Upper lobe of right lung (tissue), 1 donor: ENCODE measurements around the gene GOLGA1. TPM values are rescaled to one million over a fixed set of nuclear protein-coding genes. Genes with fewer than 3 reads are reported as not detected.
"Not testable (repeated sequence)": the region's sequence is repeated elsewhere in the genome, so short reads cannot be mapped to it uniquely, and the experiment has no call there.

Experiments used
- ATAC-seq: fragments of 200-7000 bp; cut with Tn5 transposase; one replicate; pipeline ENCODE4 v1.9.1; 2020; ENCODE audit warnings: mild to moderate bottlenecking, moderate library complexity
- DNase-seq: peaks from one replicate; pipeline ENCODE4 v3.0.0-alpha.2; 2020
- H3K27ac ChIP-seq: fragments of 200-600 bp; one replicate; pipeline ENCODE4 v1.8.0; 2022
- H3K27me3 ChIP-seq: fragments of 200-600 bp; one replicate; pipeline ENCODE4 v1.8.0; 2022; ENCODE audit warnings: mild to moderate bottlenecking
- H3K36me3 ChIP-seq: fragments of 200-600 bp; one replicate; pipeline ENCODE4 v1.8.0; 2022
- H3K4me1 ChIP-seq: fragments of 200-600 bp; one replicate; pipeline ENCODE4 v1.8.0; 2022
- H3K4me3 ChIP-seq: fragments of 200-600 bp; one replicate; pipeline ENCODE4 v1.8.0; 2022; ENCODE audit warnings: mild to moderate bottlenecking
- H3K9me3 ChIP-seq: fragments of 200-600 bp; one replicate; pipeline ENCODE4 v1.8.0; 2022
- intact Hi-C: fragments of 100-400 bp; cut with DNase I; formaldehyde crosslinking; loops from one replicate; pipeline ENCODE4 v1.11.0; 2022
- total RNA-seq: library from RNA; stranded (reverse); fragmentation: NEBNext Ultra II Directional; extraction: Animal tissue kit (Norgen Biotek cat#: 25700); gene quantifications from one replicate; pipeline ENCODE4 v1.2.1, GENCODE V29; 2021
- TF ChIP-seq, protein P1 (sequence below): fragments of 200-600 bp; IDR thresholded peaks from one replicate; pipeline ENCODE4 v1.8.0; 2022; ENCODE audit warnings: antibody characterized with exemption
- donor health status: DM: no; HTN: yes; CAD: no; lungs with severe emphysema.

Gene GOLGA1
- total RNA-seq, 1 donor from 2014 or later = 17.9 TPM

DNA sequence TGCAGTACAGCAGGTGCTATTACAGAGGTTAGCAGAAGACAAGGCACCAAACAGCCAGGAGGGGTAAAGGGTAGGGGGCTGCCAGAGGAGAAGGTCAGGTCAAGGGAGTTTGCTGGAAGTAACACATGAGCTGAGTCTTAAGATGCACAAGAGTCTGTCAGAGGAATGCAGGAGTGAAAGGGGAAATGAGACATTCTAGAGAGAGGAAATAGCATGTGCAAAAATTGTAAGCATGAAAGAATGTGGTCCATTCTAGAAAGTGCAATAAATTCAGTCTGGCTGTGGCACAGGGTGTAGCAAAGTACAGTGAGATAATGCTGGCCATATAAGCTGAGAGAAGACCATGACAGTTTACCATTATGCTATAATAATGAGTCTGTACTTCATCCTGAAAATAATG, 6.6 kb downstream of the GOLGA1 start:
- H3K36me3 ChIP-seq = peaks cover 78% of the 10 kb centered on the region
- TF ChIP-seq, protein P1, sequence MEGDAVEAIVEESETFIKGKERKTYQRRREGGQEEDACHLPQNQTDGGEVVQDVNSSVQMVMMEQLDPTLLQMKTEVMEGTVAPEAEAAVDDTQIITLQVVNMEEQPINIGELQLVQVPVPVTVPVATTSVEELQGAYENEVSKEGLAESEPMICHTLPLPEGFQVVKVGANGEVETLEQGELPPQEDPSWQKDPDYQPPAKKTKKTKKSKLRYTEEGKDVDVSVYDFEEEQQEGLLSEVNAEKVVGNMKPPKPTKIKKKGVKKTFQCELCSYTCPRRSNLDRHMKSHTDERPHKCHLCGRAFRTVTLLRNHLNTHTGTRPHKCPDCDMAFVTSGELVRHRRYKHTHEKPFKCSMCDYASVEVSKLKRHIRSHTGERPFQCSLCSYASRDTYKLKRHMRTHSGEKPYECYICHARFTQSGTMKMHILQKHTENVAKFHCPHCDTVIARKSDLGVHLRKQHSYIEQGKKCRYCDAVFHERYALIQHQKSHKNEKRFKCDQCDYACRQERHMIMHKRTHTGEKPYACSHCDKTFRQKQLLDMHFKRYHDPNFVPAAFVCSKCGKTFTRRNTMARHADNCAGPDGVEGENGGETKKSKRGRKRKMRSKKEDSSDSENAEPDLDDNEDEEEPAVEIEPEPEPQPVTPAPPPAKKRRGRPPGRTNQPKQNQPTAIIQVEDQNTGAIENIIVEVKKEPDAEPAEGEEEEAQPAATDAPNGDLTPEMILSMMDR = no peak
- H3K27ac ChIP-seq = no peak overlapping the region
- H3K27me3 ChIP-seq = no peaks in the 10 kb centered on the region
- ATAC-seq = no peak
- no peak for DNase-seq
- intact Hi-C loops = no loop called here
- no peaks in the 10 kb centered on the region for H3K9me3 ChIP-seq
- no peaks in the 10 kb centered on the region for H3K4me1 ChIP-seq
- no peak overlapping the region for H3K4me3 ChIP-seq

DNA sequence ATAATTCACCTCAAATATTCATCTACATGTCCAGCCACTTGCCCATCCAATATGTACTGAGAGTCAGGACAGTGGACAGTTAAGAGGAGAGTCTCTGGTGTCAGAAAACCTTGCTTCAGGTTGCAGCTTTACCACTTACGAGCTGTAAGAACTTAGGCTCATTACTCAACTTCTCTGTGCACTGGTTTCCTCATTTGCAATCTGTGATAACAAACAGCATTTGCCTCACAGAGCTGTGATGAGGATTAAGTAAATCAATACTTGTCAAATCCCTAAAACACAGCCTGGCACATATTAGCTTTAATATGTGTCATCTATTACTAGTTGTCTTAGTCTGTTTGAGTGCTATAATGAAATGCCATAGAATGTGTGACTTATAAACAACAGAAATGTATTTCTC, 8.6 kb downstream of the GOLGA1 start:
- Histone ChIP-seq H3K9me3 (no peaks in the 10 kb centered on the region), H3K27me3 (no peaks in the 10 kb centered on the region), H3K36me3 (peaks cover 85% of the 10 kb centered on the region), H3K27ac (no peak overlapping the region), H3K4me3 (no peak overlapping the region), H3K4me1 (no peaks in the 10 kb centered on the region)
- TF ChIP-seq, protein P1 = no peak
- intact Hi-C loops = no loop called here
- ATAC-seq (no peak), DNase-seq (no peak)

DNA sequence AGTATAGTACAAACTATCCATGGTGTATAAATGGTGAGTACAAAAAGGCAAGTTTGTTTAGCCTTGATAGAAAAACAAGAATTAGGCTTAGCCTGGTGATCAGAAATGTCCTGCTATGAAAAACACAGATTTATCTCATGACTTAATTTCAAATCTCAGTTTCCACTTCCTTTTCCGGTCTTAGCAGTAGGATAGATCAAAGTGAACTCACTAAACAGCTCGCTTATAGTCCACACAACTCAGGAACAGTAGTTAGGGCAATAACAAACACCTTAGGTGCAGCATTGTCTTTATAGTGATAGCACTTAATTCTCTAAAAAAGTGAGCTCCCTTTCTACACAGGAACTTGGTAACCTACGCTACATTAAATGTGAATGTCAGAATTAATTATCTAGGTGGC, 11.4 kb downstream of the GOLGA1 start:
- Histone ChIP-seq H3K27me3 (no peaks in the 10 kb centered on the region), H3K9me3 (no peaks in the 10 kb centered on the region), H3K27ac (no peak overlapping the region), H3K4me1 (no peaks in the 10 kb centered on the region), H3K4me3 (no peak overlapping the region), H3K36me3 (peaks cover 68% of the 10 kb centered on the region)
- ATAC-seq (no peak), DNase-seq (no peak)
- intact Hi-C loops = no loop called here
- TF ChIP-seq, protein P1 = no peak

DNA sequence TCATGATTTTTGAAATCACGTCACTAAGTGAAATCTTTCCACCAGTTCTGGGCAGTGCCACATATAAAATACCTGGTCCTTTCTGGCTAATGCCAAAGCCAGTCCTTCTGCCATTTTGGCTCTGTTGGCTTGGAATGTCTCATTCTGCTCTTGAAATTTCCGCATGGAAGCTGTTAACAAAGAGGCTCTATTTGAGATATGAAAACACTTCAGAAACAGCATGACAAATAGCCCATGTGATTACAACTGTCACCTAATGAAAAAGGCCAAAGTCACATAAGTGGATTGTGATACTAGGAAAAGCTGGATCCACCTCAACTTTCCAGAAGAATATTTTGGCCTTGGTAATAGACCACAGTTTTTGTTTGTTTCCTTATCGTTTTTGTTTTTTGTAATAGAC, 12.8 kb downstream of the GOLGA1 start:
- H3K9me3 ChIP-seq = no peaks in the 10 kb centered on the region
- peaks cover 66% of the 10 kb centered on the region for H3K36me3 ChIP-seq
- H3K27me3 ChIP-seq = no peaks in the 10 kb centered on the region
- ATAC-seq (no peak), DNase-seq (no peak)
- TF ChIP-seq, protein P1 = no peak
- H3K4me1 ChIP-seq = no peaks in the 10 kb centered on the region
- no peak overlapping the region for H3K4me3 ChIP-seq
- intact Hi-C loops = no loop called here
- no peak overlapping the region for H3K27ac ChIP-seq

DNA sequence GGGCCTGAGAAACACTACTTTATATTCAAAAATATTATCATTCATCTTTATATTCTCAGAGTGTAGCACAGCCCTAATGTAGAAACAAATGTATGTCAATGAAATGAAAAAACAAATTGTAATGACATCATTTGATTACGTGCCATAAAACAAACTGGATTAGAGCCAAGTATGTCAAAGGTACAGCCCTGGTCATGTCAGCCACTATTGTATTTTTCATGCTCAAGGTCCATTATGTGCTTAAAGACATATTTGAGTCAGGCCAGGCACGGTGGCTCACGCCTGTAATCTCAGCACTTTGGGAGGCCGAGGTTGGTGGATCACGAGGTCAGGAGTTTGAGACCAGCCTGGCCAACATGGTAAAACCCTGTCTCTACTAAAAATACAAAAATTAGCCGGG, 20.5 kb downstream of the GOLGA1 start:
- ATAC-seq, intact Hi-C loops, H3K27ac ChIP-seq, H3K4me1 ChIP-seq, H3K9me3 ChIP-seq, DNase-seq, H3K4me3 ChIP-seq, H3K27me3 ChIP-seq: not testable (repeated sequence)
- peaks cover 66% of the 10 kb centered on the region for H3K36me3 ChIP-seq

DNA sequence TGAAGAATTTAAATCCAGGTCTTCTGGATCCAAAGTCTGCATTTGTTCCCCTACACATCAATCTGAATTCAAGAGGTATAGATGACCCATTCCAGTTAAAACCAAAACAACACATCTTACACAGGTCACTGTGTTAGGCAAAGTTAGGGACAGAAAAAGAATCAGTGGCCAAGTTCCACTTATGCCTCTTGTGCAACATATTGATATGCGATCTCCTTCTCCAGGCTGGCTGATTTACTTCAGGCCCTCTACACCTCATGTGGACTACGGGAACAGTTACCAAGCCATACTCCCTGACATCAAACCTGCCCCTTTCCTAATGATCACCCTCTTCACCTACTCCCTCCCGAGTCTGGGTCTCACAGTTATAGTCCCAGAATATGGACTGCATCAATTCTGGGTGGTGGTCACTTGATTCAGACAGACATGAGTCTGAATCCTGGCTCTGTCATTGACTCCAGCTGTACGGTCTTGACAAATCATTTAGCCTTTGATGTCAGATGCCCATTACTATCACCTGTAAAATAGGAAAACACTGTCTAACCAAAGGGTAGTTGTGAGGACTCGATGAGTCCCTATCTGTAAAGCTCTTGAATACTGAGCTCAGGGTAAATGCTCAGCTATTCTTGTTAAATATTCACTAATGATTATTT, 26.0 kb downstream of the GOLGA1 start:
- intact Hi-C loops = no loop called here
- Histone ChIP-seq H3K36me3 (peaks cover 72% of the 10 kb centered on the region), H3K9me3 (no peaks in the 10 kb centered on the region)

More for the DNA sequence above, 26.0 kb downstream of the GOLGA1 start:
- Histone ChIP-seq H3K27me3 (no peaks in the 10 kb centered on the region), H3K4me3 (no peak overlapping the region), H3K4me1 (no peaks in the 10 kb centered on the region), H3K27ac (no peak overlapping the region)
- ATAC-seq = no peak
- TF ChIP-seq, protein P1 = no peak
- DNase-seq = no peak
